Measurements from ENCODE around the gene UPF1.

DNA sequence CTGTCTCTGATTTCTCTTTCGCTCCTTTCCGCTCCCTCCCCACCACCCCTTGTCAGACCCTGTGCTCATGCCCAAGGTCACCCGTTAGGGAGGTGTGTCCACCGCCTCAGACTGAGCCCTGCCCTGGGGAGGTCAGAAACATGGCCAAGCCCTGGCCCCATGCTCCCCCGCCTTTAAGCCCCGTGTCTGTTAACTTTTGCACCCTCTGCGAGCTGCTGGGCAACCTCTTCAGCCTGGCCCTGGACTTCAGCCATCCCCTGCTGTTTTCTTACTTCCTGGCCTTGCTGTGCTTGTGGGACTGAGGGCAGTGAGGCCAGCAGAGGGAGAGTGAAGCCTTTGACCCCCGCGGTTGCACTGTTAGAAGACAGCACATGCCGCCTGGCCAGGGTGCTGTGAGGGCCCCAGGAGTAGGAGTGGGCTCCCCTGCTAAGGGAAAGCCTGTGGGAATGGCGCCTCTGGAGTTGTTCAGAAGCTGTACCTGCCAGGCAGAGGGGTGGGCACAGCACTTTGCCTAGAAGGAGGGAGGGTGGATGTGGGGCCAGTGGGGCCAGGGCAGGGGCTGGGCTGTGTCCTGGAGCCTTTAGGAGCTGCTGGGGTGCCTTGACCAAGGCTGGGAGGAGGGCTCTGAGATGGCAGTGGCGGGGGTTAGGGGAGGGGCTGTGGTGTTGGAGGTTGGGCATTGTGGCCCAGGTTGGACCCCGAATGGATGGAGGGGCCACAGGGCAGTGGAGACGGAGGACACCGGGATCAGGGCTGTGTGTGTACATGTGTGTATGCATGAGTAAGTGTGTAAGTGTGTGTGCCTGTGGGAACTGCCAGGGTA, 7.9 kb downstream of the UPF1 start:
- TF ChIP-seq, protein P1, sequence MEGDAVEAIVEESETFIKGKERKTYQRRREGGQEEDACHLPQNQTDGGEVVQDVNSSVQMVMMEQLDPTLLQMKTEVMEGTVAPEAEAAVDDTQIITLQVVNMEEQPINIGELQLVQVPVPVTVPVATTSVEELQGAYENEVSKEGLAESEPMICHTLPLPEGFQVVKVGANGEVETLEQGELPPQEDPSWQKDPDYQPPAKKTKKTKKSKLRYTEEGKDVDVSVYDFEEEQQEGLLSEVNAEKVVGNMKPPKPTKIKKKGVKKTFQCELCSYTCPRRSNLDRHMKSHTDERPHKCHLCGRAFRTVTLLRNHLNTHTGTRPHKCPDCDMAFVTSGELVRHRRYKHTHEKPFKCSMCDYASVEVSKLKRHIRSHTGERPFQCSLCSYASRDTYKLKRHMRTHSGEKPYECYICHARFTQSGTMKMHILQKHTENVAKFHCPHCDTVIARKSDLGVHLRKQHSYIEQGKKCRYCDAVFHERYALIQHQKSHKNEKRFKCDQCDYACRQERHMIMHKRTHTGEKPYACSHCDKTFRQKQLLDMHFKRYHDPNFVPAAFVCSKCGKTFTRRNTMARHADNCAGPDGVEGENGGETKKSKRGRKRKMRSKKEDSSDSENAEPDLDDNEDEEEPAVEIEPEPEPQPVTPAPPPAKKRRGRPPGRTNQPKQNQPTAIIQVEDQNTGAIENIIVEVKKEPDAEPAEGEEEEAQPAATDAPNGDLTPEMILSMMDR (IDR thresholded peaks at IDR 0.05; ENCODE audit: insufficient read depth, low read length) = no peak
- TF ChIP-seq GABPA (IDR thresholded peaks at IDR 0.05; ENCODE audit: low read depth) (no peak), REST (IDR thresholded peaks at IDR 0.05; ENCODE audit: insufficient replicate concordance, low read depth) (no peak), POLR2AphosphoS5 (IDR thresholded peaks at IDR 0.05; ENCODE audit: low read depth) (0 out of 2 replicates have a peak, but pooled peaks have one; percentile 22), SPI1 (IDR thresholded peaks at IDR 0.05; ENCODE audit: borderline replicate concordance, low read depth) (no peak)

All from HL-60 (cell line).